Measurements from ENCODE around the gene SYCN.

DNA sequence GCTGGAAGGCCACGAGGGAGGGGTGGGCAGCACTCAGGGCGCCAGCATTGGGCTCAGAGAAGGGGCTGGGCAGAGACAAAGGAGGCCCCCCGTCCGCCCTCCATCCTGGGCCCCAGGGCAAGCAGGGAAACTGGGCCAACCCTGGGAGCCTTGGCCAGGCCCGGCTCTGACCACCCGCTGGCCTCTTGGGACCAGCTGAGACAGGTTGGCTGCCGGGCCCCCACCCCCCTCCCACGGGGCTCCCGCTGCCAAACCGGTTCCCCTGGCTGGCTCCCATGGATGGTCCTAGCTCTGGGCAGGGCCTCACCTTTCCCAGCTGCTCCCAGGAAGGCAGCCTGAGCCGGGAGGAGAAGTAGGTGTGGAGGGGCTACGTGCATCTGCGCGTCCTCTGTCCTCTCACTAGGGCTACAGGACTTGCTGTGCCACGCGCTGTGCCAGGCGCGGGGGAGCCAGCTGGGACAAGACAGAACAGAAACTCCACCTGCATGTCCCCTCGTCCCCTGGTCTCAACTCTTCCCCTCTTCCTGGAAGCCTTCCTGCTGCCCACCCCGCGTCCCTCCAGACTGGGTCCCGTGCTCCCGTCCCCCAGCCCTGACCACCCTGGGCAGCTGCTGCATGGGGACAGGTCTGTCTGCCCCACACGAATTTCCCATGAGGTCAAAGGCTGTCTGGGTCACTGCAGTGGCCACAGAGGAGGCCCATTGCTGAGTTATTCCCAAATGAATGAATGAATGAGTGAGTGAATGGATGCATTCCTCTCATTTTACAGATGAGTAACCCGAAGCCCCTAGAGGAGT, 36.4 kb downstream of the SYCN start:
- TF ChIP-seq, protein P1, sequence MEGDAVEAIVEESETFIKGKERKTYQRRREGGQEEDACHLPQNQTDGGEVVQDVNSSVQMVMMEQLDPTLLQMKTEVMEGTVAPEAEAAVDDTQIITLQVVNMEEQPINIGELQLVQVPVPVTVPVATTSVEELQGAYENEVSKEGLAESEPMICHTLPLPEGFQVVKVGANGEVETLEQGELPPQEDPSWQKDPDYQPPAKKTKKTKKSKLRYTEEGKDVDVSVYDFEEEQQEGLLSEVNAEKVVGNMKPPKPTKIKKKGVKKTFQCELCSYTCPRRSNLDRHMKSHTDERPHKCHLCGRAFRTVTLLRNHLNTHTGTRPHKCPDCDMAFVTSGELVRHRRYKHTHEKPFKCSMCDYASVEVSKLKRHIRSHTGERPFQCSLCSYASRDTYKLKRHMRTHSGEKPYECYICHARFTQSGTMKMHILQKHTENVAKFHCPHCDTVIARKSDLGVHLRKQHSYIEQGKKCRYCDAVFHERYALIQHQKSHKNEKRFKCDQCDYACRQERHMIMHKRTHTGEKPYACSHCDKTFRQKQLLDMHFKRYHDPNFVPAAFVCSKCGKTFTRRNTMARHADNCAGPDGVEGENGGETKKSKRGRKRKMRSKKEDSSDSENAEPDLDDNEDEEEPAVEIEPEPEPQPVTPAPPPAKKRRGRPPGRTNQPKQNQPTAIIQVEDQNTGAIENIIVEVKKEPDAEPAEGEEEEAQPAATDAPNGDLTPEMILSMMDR (IDR thresholded peaks at IDR 0.05), result no peak
- TF ChIP-seq POLR2A (IDR thresholded peaks at IDR 0.05) (no peak), EP300 (IDR thresholded peaks at IDR 0.05) (no peak)

Measured in ovary (tissue), 3 donors.